ENCODE data around the gene FAM216B. TPM values are rescaled to one million over a fixed set of nuclear protein-coding genes. Genes with fewer than 3 reads are reported as not detected.
"Not testable (repeated sequence)": the region's sequence is repeated elsewhere in the genome, so short reads cannot be mapped to it uniquely, and the experiment has no call there.

FAM216B gene
- total RNA-seq, 4 donors from 2014 or later = 0.83 TPM; not detected in 3

DNA sequence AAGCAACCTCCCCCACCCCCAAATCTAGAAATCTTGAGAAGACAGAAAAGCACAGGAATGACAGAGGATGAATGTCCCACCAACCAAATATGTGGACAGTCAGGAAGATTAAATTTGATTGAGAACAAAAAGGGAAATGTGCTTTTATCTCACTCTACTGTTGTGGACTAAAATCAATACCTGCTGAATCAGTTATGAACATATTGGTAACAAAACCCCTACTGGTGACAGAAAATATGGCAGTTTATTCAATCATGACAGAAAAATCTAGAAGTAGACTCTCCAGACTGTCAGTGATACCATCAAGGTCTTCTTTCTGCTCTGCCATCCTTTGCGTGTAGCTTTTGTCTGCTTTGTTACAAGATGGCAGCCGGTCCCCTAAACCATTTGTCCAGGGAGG, 35.2 kb downstream of the FAM216B start:
- Histone ChIP-seq H3K9me3 (no peaks in the 10 kb centered on the region), H3K4me1 (no peaks in the 10 kb centered on the region), H3K27ac (no peak overlapping the region), H3K36me3 (no peaks in the 10 kb centered on the region), H3K4me3 (no peak overlapping the region), H3K27me3 (no peaks in the 10 kb centered on the region)
- no peak for DNase-seq
- TF ChIP-seq, protein P1, sequence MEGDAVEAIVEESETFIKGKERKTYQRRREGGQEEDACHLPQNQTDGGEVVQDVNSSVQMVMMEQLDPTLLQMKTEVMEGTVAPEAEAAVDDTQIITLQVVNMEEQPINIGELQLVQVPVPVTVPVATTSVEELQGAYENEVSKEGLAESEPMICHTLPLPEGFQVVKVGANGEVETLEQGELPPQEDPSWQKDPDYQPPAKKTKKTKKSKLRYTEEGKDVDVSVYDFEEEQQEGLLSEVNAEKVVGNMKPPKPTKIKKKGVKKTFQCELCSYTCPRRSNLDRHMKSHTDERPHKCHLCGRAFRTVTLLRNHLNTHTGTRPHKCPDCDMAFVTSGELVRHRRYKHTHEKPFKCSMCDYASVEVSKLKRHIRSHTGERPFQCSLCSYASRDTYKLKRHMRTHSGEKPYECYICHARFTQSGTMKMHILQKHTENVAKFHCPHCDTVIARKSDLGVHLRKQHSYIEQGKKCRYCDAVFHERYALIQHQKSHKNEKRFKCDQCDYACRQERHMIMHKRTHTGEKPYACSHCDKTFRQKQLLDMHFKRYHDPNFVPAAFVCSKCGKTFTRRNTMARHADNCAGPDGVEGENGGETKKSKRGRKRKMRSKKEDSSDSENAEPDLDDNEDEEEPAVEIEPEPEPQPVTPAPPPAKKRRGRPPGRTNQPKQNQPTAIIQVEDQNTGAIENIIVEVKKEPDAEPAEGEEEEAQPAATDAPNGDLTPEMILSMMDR (IDR thresholded peaks at IDR 0.05) = peak in 1 of 6 experiments; percentile 3
- no peak for TF ChIP-seq POLR2A (IDR thresholded peaks at IDR 0.05)

GRCh38 chr13:42819687-42820086, 38.3 kb downstream of the FAM216B start:
- not testable (repeated sequence) for H3K27me3 ChIP-seq, H3K36me3 ChIP-seq, H3K27ac ChIP-seq, H3K9me3 ChIP-seq, H3K4me3 ChIP-seq, H3K4me1 ChIP-seq, DNase-seq

DNA sequence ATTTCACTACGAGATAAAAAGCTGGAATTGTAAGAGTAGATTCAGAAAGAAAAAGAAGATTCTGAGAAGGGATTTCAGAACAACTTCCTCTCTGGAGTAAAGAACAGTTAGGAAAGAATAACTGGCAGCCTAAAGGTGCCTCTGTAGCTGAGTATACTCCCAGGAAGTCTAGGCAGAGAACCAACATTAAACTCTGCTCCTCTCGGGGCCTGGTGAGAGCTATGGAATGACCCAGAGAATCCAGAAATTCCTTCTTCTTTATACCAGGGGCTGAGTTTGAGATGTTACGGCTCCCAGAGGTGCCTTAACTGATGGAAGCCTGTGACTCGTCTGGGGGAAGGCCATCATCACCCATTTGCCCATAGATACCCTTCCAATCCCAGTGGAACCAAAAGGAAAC, 39.1 kb downstream of the FAM216B start:
- no peak overlapping the region for H3K4me3 ChIP-seq
- no peaks in the 10 kb centered on the region for H3K9me3 ChIP-seq
- no peaks in the 10 kb centered on the region for H3K27me3 ChIP-seq
- no peaks in the 10 kb centered on the region for H3K4me1 ChIP-seq
- H3K27ac ChIP-seq = peak overlapping the region in 1 of 4 donors; percentile 24
- TF ChIP-seq, protein P1 (IDR thresholded peaks at IDR 0.05) = no peak
- H3K36me3 ChIP-seq = no peaks in the 10 kb centered on the region
- DNase-seq = no peak

GRCh38 chr13:42821437-42821836, 40.1 kb downstream of the FAM216B start:
- Histone ChIP-seq H3K4me1 (no peaks in the 10 kb centered on the region), H3K4me3 (no peak overlapping the region), H3K27ac (no peak overlapping the region), H3K9me3 (no peaks in the 10 kb centered on the region), H3K36me3 (no peaks in the 10 kb centered on the region), H3K27me3 (no peaks in the 10 kb centered on the region)
- DNase-seq = no peak
- TF ChIP-seq, protein P1 (IDR thresholded peaks at IDR 0.05) = no peak
- TF ChIP-seq POLR2A (IDR thresholded peaks at IDR 0.05) = no peak

DNA sequence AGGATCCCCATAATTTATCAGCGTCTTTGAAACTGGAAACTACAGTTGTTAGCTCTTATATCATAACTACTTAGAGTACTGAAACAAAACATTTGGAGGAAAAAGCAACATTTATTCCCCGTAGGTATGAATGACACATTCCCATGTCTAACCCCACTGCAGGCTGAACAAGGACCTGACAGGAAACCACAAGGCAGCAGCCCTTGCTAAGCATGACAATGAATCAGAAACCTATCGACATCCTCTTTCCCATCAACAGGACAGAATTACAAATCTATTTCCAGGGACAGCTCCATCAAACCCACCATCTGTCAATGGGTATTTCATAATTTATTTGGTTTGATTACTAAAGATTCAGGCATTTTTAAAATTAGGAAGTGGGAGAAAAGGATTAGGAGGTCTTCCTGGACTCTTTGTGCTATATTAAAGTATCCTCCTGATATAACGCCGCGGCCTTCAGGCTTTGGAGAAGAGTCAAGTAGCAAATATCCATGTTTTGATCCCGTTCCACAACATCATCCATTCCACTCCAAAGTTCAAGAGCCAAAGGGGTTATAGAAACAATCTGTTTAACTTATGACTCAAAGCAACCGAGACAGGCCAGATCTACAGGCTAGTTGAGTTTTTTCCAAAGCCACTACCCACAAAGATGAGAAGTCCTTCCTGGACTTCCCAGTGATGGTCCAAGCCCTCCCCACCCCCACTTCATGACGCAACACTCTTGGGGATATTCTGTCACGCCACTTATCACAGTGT, 51.1 kb downstream of the FAM216B start:
- TF ChIP-seq, protein P1 (IDR thresholded peaks at IDR 0.05) = no peak
- TF ChIP-seq POLR2A (IDR thresholded peaks at IDR 0.05) = no peak
- Histone ChIP-seq H3K27ac (no peak overlapping the region), H3K4me3 (no peak overlapping the region), H3K36me3 (no peaks in the 10 kb centered on the region), H3K9me3 (no peaks in the 10 kb centered on the region), H3K27me3 (no peaks in the 10 kb centered on the region), H3K4me1 (peaks cover 0 to 7% (median 0%) of the 10 kb centered on the region in 4 donors)
- peak in 1 of 3 donors; percentile 58 for DNase-seq

- Histone ChIP-seq H3K36me3 (no peaks in the 10 kb centered on the region), H3K27me3 (no peaks in the 10 kb centered on the region), H3K4me1 (peaks cover 0 to 7% (median 0%) of the 10 kb centered on the region in 4 donors), H3K4me3 (no peak overlapping the region), H3K9me3 (no peaks in the 10 kb centered on the region), H3K27ac (no peak overlapping the region)
- TF ChIP-seq, protein P1 (IDR thresholded peaks at IDR 0.05) = no peak
- no peak for TF ChIP-seq POLR2A (IDR thresholded peaks at IDR 0.05)
- DNase-seq = no peak
Observed at GRCh38 chr13:42834946-42835345, 53.6 kb downstream of the FAM216B start.

Measured in Peyer's patch (tissue), 4 donors.